CD4-positive, alpha-beta memory T cell (primary cell): ENCODE results near the gene HOXB6. TPM values are rescaled to one million over a fixed set of nuclear protein-coding genes. Genes with fewer than 3 reads are reported as not detected.

Experiments
- CTCF ChIA-PET: fragments of 350-600 bp; sonication (Branson Sonifier 250); formaldehyde crosslinking; loops from one replicate; lab custom pipeline; 2021; ENCODE audit warnings: inconsistent platforms; ENCODE audit not compliant: partially characterized antibody; lab: Charles Lee
- POLR2A ChIA-PET: fragments of 350-600 bp; sonication (Branson Sonifier 250); formaldehyde crosslinking; loops from one replicate; lab custom pipeline; 2021; ENCODE audit not compliant: partially characterized antibody; lab: Charles Lee
- DNase-seq, 5 donors: peaks; one replicate each; pipeline versions ENCODE4 v3.0.0 to v3.0.0-alpha.2; 2020 to 2022; ENCODE audit warnings: mixed read lengths in 1 of 5
- H3K27ac ChIP-seq: one replicate; pipeline ENCODE4 v1.7.0; 2013; ENCODE audit warnings: low read depth, low read length
- H3K27me3 ChIP-seq: 2 replicates; pipeline ENCODE4 v1.7.0; 2013; ENCODE audit warnings: mild to moderate bottlenecking, low read length, moderate library complexity; ENCODE audit not compliant: insufficient read depth
- H3K36me3 ChIP-seq: 2 replicates; pipeline ENCODE4 v1.7.0; 2013; ENCODE audit warnings: mild to moderate bottlenecking, low read length, moderate library complexity; ENCODE audit not compliant: insufficient read depth
- H3K4me1 ChIP-seq: 2 replicates; pipeline ENCODE4 v1.7.0; 2013; ENCODE audit warnings: mild to moderate bottlenecking, low read length, moderate library complexity; ENCODE audit not compliant: insufficient read depth
- H3K4me3 ChIP-seq, 2 donors: one replicate each; pipeline ENCODE4 v1.7.0; 2013; ENCODE audit warnings: low read length in 2 of 2, mild to moderate bottlenecking in 1 of 2
- H3K9me3 ChIP-seq, 2 donors: one replicate each; pipeline ENCODE4 v1.7.0; 2013; ENCODE audit warnings: low read length in 2 of 2, control low read depth in 1 of 2; ENCODE audit not compliant: control insufficient read depth in 1 of 2
- H3K27ac Mint-ChIP-seq, 7 donors: one replicate each; pipeline ENCODE4 v1.8.0; 2020 to 2021; ENCODE audit warnings: mixed read lengths in 7 of 7, mild to moderate bottlenecking in 6 of 7, inconsistent platforms in 3 of 7, moderate library complexity in 3 of 7
- H3K27me3 Mint-ChIP-seq, 2 donors: one replicate each; pipeline ENCODE4 v1.8.0; 2020 to 2021; ENCODE audit warnings: mixed read lengths in 2 of 2
- H3K36me3 Mint-ChIP-seq, 2 donors: one replicate each; pipeline ENCODE4 v1.8.0; 2020 to 2021; ENCODE audit warnings: mixed read lengths in 2 of 2, inconsistent platforms in 1 of 2, mild to moderate bottlenecking in 1 of 2
- H3K4me1 Mint-ChIP-seq, 4 donors: one replicate each; pipeline ENCODE4 v1.8.0; 2020 to 2021; ENCODE audit warnings: mixed read lengths in 4 of 4, mild to moderate bottlenecking in 1 of 4
- H3K4me3 Mint-ChIP-seq, 8 donors: one replicate each; pipeline ENCODE4 v1.8.0; 2020 to 2021; ENCODE audit warnings: mixed read lengths in 8 of 8, mild to moderate bottlenecking in 7 of 8, moderate library complexity in 6 of 8, inconsistent platforms in 3 of 8
- H3K9me3 Mint-ChIP-seq, 8 donors: one replicate each; pipeline ENCODE4 v1.8.0; 2020 to 2021; ENCODE audit warnings: mixed read lengths in 8 of 8, mild to moderate bottlenecking in 5 of 8, inconsistent platforms in 3 of 8, moderate library complexity in 1 of 8
- intact Hi-C: fragments of 100-400 bp; cut with micrococcal nuclease; formaldehyde crosslinking; loops from one replicate; pipeline ENCODE4 v1.15.1; 2023
- polyA plus RNA-seq, 2 donors: library from polyadenylated mRNA; unstranded; fragments of 300-500 nt; fragmentation: Illumina TruSeq; gene quantifications; one replicate each; pipeline ENCODE4 v1.2.3, GENCODE V29; 2021
- total RNA-seq, 2 experiments: library from RNA; stranded (reverse); gene quantifications; one replicate each; pipeline ENCODE4 v1.2.3, GENCODE V29; 2021

HOXB6 gene
- total and polyA plus RNA-seq, 4 experiments from 2014 or later = 0.38 TPM; not detected in 3

GRCh38 chr17:48575066-48575582 is 29.7 kb downstream of the HOXB6 start:
- Mint-ChIP-seq H3K36me3 (peaks cover 7 to 12% of the 10 kb centered on the region in 2 donors), H3K4me3 (peak overlapping the region in 1 of 8 donors; percentile 37), H3K9me3 (no peaks in the 10 kb centered on the region), H3K4me1 (peaks cover 18 to 39% (median 27%) of the 10 kb centered on the region in 4 donors), H3K27ac (no peak overlapping the region), H3K27me3 (peaks cover 9 to 13% of the 10 kb centered on the region in 2 donors)
- POLR2A ChIA-PET = no interaction called here
- no peaks in the 10 kb centered on the region for H3K27me3 ChIP-seq
- H3K4me3 ChIP-seq = no peak overlapping the region
- intact Hi-C loops = no loop called here
- DNase-seq = no peak
- no peaks in the 10 kb centered on the region for H3K9me3 ChIP-seq
- H3K4me1 ChIP-seq = peaks cover 29% of the 10 kb centered on the region
- no peaks in the 10 kb centered on the region for H3K36me3 ChIP-seq
- no peak overlapping the region for H3K27ac ChIP-seq
- CTCF ChIA-PET = interaction anchor here (0.8 kb wide), 1 partner anchor 18 kb away, joined by 3 read pairs; the partner anchor contains the start of gene HOXB5

GRCh38 chr17:48574505-48575065 is 30.2 kb downstream of the HOXB6 start:
- Mint-ChIP-seq H3K9me3 (no peaks in the 10 kb centered on the region), H3K4me1 (peaks cover 18 to 33% (median 24%) of the 10 kb centered on the region in 4 donors), H3K27me3 (peaks cover 8 to 11% of the 10 kb centered on the region in 2 donors), H3K4me3 (peak overlapping the region in 1 of 8 donors; percentile 6), H3K27ac (no peak overlapping the region), H3K36me3 (peaks cover 7 to 12% of the 10 kb centered on the region in 2 donors)
- no peaks in the 10 kb centered on the region for H3K36me3 ChIP-seq
- CTCF ChIA-PET = interaction anchor here (0.6 to 0.8 kb wide), 2 partner anchors 17 to 19 kb away, joined by 3 read pairs; partner anchors contain the start of gene HOXB5
- H3K4me1 ChIP-seq = peaks cover 25% of the 10 kb centered on the region
- no peak overlapping the region for H3K27ac ChIP-seq
- DNase-seq = no peak
- POLR2A ChIA-PET = no interaction called here
- intact Hi-C loops = no loop called here
- H3K4me3 ChIP-seq = no peak overlapping the region
- no peaks in the 10 kb centered on the region for H3K9me3 ChIP-seq
- no peaks in the 10 kb centered on the region for H3K27me3 ChIP-seq

- Histone ChIP-seq H3K36me3 (no peaks in the 10 kb centered on the region), H3K4me3 (no peak overlapping the region), H3K27ac (no peak overlapping the region), H3K4me1 (peaks cover 14% of the 10 kb centered on the region), H3K9me3 (no peaks in the 10 kb centered on the region), H3K27me3 (no peaks in the 10 kb centered on the region)
- POLR2A ChIA-PET = no interaction called here
- Mint-ChIP-seq H3K4me1 (peaks cover 6 to 21% (median 12%) of the 10 kb centered on the region in 4 donors), H3K27ac (no peak overlapping the region), H3K27me3 (peaks cover 0 to 11% of the 10 kb centered on the region in 2 donors), H3K9me3 (no peaks in the 10 kb centered on the region), H3K4me3 (no peak overlapping the region), H3K36me3 (peaks cover 2 to 4% of the 10 kb centered on the region in 2 donors)
- CTCF ChIA-PET = no interaction called here
- DNase-seq = no peak
- intact Hi-C loops = no loop called here
Measured at GRCh38 chr17:48571826-48572417, 32.9 kb downstream of the HOXB6 start.

- intact Hi-C loops = no loop called here
- ChIA-PET CTCF (no interaction called here), POLR2A (no interaction called here)
- H3K4me1 Mint-ChIP-seq = peaks cover 6 to 18% (median 9%) of the 10 kb centered on the region in 4 donors
- no peaks in the 10 kb centered on the region for H3K9me3 Mint-ChIP-seq
- H3K4me3 ChIP-seq = no peak overlapping the region
- H3K36me3 ChIP-seq = no peaks in the 10 kb centered on the region
- H3K27me3 ChIP-seq = no peaks in the 10 kb centered on the region
- H3K27ac ChIP-seq = no peak overlapping the region
- no peaks in the 10 kb centered on the region for H3K9me3 ChIP-seq
- peaks cover 10% of the 10 kb centered on the region for H3K4me1 ChIP-seq
- H3K27me3 Mint-ChIP-seq = peaks cover 0 to 11% of the 10 kb centered on the region in 2 donors
- no peak overlapping the region for H3K27ac Mint-ChIP-seq
- H3K4me3 Mint-ChIP-seq = no peak overlapping the region
- H3K36me3 Mint-ChIP-seq = peaks cover 0 to 4% of the 10 kb centered on the region in 2 donors
- no peak for DNase-seq
Measured at GRCh38 chr17:48571024-48571818, 33.6 kb downstream of the HOXB6 start.

- Mint-ChIP-seq H3K4me3 (no peak overlapping the region), H3K27ac (no peak overlapping the region), H3K9me3 (no peaks in the 10 kb centered on the region), H3K36me3 (peaks cover 0 to 4% of the 10 kb centered on the region in 2 donors), H3K27me3 (peaks cover 0 to 11% of the 10 kb centered on the region in 2 donors), H3K4me1 (peaks cover 1 to 12% (median 8%) of the 10 kb centered on the region in 4 donors)
- ChIA-PET POLR2A (interaction anchor here (0.5 to 0.8 kb wide), 3 partner anchors 24 to 65 kb away, joined by 3 read pairs; no protein-coding TSS in a partner anchor), CTCF (interaction anchor here (1.2 kb wide), 1 partner anchor 23 kb away, joined by 3 read pairs; the partner anchor contains the start of gene HOXB5)
- Histone ChIP-seq H3K9me3 (no peaks in the 10 kb centered on the region), H3K4me1 (peaks cover 3% of the 10 kb centered on the region), H3K36me3 (no peaks in the 10 kb centered on the region), H3K27me3 (no peaks in the 10 kb centered on the region), H3K27ac (no peak overlapping the region), H3K4me3 (no peak overlapping the region)
- intact Hi-C loops = no loop called here
- no peak for DNase-seq
Measured at GRCh38 chr17:48570325-48571023, 34.3 kb downstream of the HOXB6 start.

GRCh38 chr17:48569674-48570324 is 35.0 kb downstream of the HOXB6 start:
- Mint-ChIP-seq H3K27me3 (peaks cover under 1 to 11% of the 10 kb centered on the region in 2 donors), H3K4me1 (peaks cover 1 to 9% (median 8%) of the 10 kb centered on the region in 4 donors), H3K4me3 (no peak overlapping the region), H3K36me3 (peaks cover 0 to 4% of the 10 kb centered on the region in 2 donors), H3K27ac (no peak overlapping the region), H3K9me3 (no peaks in the 10 kb centered on the region)
- intact Hi-C loops = no loop called here
- POLR2A ChIA-PET = interaction anchor here (0.5 to 0.8 kb wide), 4 partner anchors 24 to 233 kb away, joined by 3 read pairs; no protein-coding TSS in a partner anchor
- no peak for DNase-seq
- Histone ChIP-seq H3K4me3 (no peak overlapping the region), H3K4me1 (peaks cover 3% of the 10 kb centered on the region), H3K9me3 (no peaks in the 10 kb centered on the region), H3K27me3 (no peaks in the 10 kb centered on the region), H3K27ac (no peak overlapping the region), H3K36me3 (no peaks in the 10 kb centered on the region)
- CTCF ChIA-PET = interaction anchor here (1.2 kb wide), 1 partner anchor 23 kb away, joined by 3 read pairs; the partner anchor contains the start of gene HOXB5
